Activated T-helper 9 cell treated with anti-CD3 and anti-CD28 coated beads, Interleukin-2, amount 50 U/mL, for 16 hours (primary cell): ENCODE results near the gene FOXM1.
A peak's percentile ranks its signal among the peaks of the same experiment; 100 is the strongest.
"Not testable (repeated sequence)": the region's sequence is repeated elsewhere in the genome, so short reads cannot be mapped to it uniquely, and the experiment has no call there.

ENCODE experiments used
- DNase-seq: peaks from one replicate; pipeline ENCODE4 v3.0.0-alpha.2; 2020; ENCODE audit warnings: low read depth

The FOXM1 gene

DNA sequence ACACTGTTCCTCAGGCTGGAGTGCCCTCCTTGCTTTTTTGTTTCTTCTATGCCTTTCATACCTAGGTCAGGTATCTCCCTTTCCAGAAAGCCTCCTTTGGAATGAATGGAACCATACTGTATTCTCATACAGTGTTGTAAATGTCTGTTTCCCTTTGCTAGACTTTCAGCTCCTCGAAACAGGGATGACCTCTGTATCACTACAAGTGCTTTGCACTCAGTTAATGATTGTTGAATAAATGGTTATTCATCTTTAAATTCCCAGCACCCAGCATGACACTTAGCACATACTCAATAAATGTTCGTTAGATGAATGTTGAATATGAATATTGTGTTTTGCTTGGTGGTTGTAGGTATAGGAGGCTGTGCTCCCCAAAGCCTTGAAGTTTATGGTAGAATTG lies 7.8 kb upstream of the FOXM1 start:
- DNase-seq = no peak

DNA sequence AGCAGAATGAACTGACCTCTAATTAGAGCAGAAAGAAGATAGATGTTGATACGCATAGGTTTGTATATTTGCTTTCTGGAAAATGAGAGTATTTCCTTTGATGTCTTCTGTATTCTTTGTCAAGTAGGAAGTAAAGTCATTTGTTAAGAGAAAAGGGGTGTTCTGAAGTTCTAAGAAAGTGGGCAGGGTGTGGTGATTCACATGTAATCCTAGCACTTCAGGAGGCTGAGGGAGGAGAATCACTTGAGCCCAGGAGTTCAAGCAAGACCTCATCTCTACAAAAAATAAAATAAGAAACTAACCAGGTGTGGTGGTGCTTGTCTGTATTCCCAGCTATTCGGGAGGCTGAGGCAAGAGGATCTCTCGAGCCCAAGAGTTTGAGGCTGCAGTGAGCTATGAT lies 2.9 kb upstream of the FOXM1 start:
- no peak for DNase-seq

DNA sequence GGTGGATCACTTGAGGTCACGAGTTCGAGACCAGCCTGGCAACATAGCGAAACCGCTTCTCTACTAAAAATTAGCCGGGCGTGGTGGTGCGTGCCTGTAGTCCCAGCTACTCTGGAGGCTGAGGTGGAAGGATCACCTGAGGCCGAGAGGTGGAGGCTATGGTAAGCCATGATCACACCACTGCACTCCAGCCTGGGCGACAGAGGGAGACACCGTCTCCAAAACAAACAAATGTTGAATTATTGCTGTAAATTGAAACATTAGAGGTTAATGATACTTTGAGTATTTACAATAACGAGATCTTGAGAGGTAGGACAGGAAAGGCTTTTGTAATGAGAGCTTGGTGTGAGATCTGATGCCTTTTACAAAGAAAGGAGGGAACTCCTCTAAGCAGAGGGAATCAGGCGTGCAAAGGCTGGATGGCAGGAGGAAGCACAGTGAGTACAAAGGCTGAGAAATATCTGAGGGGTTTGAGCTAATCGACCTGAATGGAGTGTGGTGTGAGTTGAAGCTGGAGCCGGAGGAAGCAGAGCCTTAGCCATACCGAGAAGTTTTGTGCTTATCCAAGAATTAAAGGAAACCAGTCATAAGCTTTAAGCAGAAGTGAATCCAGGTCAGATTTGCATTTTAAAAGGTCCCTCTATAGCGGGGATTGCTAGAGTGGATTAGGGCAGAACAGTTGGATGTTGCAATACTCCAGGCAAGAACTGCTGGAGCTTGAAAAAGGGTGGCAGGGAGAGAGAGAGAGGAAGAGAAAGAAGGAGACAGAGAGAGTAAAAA lies 1.2 kb upstream of the FOXM1 start:
- no peak for DNase-seq

GRCh38 chr12:2876431-2877046 lies 435 bp downstream of the FOXM1 start:
- no peak for DNase-seq

DNA sequence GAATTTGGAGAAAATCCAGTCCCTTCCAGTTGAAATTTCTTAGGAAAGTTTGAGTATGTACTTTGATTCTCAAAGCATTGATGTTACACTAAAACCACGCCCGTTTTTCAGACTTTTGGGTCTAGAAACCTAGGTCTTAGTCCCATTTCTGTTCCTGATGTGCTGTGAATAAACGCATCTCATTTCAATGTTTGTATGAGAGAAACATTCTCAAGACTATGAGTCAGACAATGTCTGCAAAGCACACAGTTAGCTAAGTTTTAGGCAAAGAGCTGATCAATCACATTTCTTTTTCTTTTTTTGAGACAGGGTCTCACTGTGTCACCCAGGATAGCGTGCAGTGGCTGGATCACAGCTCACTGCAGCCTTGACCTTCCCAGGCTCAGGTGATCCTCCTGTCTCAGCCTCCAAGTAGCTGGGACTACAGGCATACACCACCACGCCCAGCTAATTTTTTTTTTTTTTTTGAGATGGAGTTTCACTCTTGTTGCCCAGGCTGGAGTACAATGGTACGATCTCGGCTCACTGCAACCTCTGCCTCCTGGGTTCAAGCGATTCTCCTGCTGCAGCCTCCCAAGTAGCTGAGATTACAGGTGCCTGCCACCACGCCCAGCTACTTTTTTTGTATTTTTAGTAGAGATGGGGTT lies 7.9 kb downstream of the FOXM1 start:
- DNase-seq = not testable (repeated sequence)

- DNase-seq = no peak
These were observed 12.8 kb downstream of the FOXM1 start for GRCh38 chr12:2864198-2864597.

DNA sequence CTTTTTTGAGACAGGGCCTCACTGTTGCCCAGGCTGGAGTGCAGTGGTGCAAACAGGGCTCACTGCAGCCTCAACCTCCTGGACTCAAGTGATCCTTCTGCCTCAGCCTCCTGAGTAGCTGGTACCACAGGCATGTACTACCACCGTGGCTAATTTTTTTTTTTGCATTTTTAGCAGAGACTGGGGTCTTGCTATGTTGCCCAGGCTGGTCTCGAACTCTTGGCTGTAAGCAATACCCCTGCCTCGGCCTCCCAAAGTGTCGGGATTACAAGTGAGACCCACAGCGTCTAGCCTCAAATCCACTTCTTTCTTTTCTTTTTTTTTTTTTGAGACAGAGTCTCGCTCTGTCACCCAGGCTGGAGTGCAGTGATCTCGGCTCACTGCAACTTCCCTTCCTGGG lies 13.6 kb downstream of the FOXM1 start:
- DNase-seq = not testable (repeated sequence)

DNA sequence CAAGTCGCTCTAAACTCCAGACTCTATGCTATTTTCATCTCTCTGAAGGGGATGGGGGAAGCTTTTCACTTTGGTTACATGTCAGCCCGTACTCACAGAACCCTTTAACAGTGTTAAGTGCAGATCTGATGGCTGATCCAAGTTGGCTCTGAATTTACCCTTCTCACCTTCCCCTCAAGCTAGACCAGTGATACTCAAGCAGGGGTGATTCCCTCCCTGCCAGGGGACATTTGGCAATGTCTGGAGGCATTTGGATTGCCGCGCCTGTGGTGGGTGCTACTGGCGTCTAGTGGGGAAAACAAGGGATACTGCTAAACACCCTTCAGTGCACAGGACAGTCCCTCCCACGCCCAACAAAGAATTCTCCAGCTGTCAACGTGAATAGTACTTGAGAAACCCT lies 14.1 kb downstream of the FOXM1 start:
- no peak for DNase-seq

GRCh38 chr12:2860170-2860569 lies 16.8 kb downstream of the FOXM1 start:
- DNase-seq = no peak

DNA sequence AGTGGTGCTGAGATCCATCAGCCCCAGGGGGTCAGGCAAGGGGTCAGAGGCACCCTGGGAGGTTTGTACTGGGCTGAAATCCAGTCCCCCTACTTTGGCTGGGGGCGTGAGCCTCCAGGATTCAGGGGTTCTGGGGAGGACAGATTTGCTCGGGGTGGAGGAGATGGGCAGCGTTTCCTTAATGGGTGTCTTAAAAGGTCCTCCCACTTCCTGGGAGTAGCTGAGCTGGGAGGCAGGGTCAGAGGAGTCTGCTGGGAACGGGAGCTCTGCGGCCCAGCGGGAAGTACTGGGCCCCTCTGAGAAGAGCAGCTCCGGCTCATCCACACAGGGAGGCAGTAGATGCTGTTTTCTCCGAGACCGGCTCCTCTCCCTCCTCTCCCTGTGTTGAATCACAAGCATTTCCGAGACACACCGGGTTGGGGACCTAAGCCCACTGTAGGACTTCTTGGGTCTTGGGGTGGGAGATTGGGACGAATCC lies 18.0 kb downstream of the FOXM1 start:
- DNase-seq = no peak

DNA sequence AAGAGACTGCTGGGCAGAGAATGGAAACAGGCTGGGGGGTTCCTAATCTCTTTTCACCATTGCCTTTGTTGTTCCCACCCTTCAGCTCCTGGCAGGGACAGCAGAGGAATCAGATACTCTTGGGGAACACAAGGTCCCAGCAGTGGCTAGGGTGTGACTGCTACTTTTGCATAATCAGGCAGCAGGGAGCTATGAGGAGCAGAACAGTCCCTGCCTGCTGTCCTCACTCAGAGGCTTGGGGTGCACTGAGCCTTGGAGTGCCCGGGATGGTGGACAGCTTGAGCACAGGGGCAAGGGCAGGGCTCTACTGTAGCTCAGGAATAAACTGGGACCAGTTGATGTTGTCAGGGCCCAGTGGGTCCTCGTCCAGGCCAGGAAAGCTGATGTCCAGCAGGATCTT lies 18.6 kb downstream of the FOXM1 start:
- no peak for DNase-seq

- DNase-seq = no peak
These were observed 19.4 kb downstream of the FOXM1 start for GRCh38 chr12:2857576-2857975.

DNA sequence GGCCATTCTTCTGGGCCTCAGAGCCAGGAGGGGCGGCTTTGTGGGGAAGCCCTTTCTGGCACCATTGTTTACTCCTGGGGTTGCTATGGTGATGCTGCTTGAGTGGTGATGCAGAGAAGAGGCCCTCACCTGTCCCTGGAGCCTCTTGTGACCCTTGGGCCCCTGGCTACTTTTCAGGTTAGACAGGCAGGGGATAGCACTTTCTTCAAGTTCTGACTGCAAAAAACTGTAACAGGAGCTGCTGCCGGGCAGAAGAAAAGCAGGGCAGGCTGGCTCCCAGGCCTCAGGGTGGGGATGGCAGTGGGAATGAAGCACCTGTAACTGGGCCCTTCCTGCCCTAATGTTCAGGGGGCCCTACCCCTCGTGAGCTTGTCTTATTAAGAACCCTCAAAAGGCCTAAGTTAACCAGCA lies 19.9 kb downstream of the FOXM1 start, which contains the start of gene TEX52:
TSS of gene TEX52 (minus strand) at position 19 of the 411 bp plus-strand sequence. CDS start at position 6, 13 bp downstream.
- DNase-seq = no peak

GRCh38 chr12:2856051-2856450 lies 20.9 kb downstream of the FOXM1 start:
- no peak for DNase-seq

DNA sequence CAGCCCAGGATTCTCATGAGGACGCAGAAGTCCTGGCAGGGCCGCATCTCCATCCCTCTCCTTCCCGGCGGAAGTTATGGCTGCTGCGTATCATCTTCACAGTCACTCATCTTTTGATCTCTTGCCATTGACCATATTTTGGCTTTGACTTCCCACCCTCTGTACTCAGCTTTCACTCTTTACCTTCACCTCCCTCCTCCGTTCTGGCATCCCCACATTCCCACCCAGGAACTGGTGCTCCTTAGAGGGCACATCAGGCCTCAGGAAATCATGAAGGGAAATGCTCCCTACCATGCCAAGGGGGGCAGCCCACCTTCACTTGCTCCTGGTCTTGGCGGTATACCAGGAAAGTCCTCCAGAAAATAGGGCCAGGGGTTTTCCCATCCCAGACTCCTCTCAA lies 21.4 kb downstream of the FOXM1 start:
- no peak for DNase-seq

DNA sequence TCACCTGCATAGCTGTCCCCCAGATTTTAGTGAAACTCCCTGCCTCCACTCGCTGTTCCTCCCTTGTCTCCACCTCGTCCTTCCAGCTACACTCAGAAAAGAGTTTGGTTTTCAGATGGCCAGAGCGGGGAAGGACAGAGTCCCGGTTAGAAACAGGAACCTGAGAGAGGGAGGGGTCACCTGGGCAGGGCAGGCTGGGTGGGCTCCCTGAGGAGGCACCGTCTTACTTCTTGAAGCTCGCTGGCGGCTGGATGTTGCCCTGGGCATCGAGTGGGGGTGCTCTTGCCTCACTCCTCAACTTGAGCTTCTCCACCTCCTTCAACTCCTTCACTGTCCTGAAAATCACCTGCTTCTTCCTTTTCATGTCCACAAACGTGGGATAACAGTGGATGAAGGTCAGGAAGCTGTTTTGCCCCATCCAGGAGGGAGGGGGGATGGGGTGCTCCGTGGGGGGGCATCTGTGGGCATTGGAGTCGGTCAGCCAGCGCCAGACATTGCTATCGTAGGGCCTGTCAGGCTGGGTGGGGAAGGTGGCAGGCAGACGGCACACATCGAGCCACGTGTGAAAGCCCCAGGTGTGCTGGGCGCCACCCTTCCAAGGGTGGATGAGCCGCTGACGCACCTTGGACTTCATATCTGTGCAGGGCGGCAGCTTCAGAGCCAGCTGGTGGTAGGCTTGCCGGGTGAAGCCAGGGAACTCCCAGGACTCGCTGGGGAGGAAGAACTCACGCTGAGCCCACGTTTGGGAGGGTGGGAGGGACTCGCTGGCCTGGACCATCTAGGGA lies 22.1 kb downstream of the FOXM1 start:
- no peak for DNase-seq

GRCh38 chr12:2853626-2854025 lies 23.3 kb downstream of the FOXM1 start:
- peak; percentile 30 for DNase-seq

DNA sequence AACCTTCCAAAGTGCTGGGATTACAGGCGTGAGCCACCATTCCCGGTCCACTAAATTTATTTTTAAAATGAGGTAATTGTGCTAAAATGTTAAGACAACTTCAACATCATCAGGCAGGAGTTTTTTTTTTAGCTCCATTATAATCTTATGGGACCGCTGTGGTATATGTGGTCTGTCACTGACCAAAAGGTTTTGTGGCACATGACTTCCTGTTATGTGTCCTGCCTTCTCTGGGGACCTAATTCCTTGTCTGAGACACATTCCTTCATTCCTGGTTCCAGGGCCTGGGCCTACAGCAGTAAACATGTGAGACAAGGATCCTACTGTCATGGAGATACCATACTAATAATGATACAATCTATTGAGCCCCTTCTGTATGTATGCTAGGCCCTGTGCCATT lies 25.0 kb downstream of the FOXM1 start:
- DNase-seq = no peak

DNA sequence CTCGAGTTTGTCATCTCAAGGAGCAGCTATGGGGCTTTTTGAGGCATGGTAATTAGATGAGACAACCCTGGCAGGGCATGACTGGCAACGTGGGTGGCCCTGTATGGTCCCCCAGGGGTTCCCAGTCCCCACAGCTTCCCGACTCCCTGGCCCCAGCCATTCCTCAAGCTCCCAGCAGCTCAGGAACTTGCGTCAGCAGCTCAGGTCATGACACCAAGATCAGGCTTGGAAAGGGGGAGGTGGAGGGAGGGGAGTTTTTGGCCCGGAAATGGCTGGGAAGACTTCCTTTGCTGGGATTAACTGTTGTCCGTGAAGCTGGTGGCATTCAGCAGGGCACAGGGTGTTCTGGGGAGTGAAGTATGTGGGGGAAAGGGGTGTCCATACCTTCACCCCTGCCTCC lies 31.7 kb downstream of the FOXM1 start:
- DNase-seq = no peak

GRCh38 chr12:2844786-2845185 lies 32.2 kb downstream of the FOXM1 start:
- DNase-seq = no peak

GRCh38 chr12:2842948-2843347 lies 34.0 kb downstream of the FOXM1 start:
- no peak for DNase-seq

DNA sequence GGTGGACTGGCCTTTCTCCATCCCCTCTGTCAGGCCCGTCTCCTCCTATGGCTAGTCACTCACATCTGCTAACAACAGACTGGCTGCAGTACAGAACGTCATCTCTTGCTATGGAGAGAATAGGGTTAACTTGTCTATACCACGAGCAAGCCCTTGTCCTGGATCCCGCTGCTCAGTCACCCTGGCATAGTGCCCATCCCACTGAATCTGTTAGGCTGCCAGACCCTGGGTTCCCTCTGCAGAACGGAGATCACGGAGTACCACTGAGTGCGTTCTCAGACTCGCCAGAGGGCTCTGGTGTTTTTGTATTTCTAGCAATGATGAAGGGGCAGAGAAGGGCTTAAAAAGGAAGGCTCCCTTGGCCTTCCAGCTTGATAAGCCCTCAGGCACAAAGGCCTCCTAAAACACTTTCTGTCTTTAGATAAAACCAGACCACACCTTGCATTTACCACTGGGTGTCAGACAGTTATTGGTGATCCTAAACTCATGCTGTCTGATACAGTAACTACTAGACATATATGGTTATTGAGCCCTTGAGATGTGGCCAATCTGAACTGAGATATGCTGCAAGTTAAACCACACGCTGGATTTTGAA lies 35.8 kb downstream of the FOXM1 start:
- DNase-seq = no peak
